ENCODE data around the gene REEP5.

DNA sequence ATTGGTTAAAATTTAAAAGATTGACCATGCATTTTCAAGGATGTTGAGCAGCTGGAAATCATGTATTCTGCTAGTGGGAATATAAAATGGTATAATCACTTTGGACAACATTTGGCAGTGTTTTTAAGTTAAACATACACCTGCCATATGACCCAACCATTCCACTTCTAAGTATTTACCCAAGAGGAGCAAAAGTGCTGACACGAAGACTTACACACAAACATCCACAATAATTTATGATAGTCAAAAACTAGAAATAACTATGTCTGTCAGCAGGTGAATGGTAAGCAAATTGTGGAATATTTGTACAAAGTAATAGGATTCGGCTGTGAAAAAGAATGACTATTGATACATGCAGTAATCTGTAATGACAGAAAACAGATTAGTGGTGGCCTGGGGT, 91.6 kb downstream of the REEP5 start:
- TF ChIP-seq ZFP36 (IDR thresholded peaks at IDR 0.05; ENCODE audit: low read depth, low read length, partially characterized antibody), result no peak
- TF ChIP-seq CTCF (IDR thresholded peaks at IDR 0.05 in 2 of 3, conservative IDR thresholded peaks at IDR 0.05 in 1 of 3; ENCODE audit: insufficient read depth in 2 of 3, low read depth in 1 of 3, low read length in 3 of 3), result no peak
- no peak for TF ChIP-seq ZNF830 (CRISPR knock-in tag; IDR thresholded peaks at IDR 0.05)
- TF ChIP-seq FOS (IDR thresholded peaks at IDR 0.05; ENCODE audit: extremely low read depth, insufficient read length), result no peak
- no peak for TF ChIP-seq SIN3B (IDR thresholded peaks at IDR 0.05; ENCODE audit: low read depth)
- TF ChIP-seq BDP1 (IDR thresholded peaks at IDR 0.05; ENCODE audit: insufficient read depth, insufficient read length), result no peak
- TF ChIP-seq FOXK1 (CRISPR knock-in tag; IDR thresholded peaks at IDR 0.05; ENCODE audit: borderline replicate concordance), result no peak
- no peak for TF ChIP-seq PTBP1 (IDR thresholded peaks at IDR 0.05; ENCODE audit: low read depth, low read length)
- no peak for TF ChIP-seq HDAC8 (tag; IDR thresholded peaks at IDR 0.05)
- TF ChIP-seq EZH2 (IDR thresholded peaks at IDR 0.05; ENCODE audit: borderline replicate concordance, low read depth, low read length), result no peak
- TF ChIP-seq BRF1 (IDR thresholded peaks at IDR 0.05; ENCODE audit: borderline replicate concordance, extremely low read depth, insufficient read length), result no peak
- TF ChIP-seq SAFB2 (IDR thresholded peaks at IDR 0.05; ENCODE audit: borderline replicate concordance, low read depth, low read length, severe bottlenecking), result no peak
- TF ChIP-seq, protein P1, sequence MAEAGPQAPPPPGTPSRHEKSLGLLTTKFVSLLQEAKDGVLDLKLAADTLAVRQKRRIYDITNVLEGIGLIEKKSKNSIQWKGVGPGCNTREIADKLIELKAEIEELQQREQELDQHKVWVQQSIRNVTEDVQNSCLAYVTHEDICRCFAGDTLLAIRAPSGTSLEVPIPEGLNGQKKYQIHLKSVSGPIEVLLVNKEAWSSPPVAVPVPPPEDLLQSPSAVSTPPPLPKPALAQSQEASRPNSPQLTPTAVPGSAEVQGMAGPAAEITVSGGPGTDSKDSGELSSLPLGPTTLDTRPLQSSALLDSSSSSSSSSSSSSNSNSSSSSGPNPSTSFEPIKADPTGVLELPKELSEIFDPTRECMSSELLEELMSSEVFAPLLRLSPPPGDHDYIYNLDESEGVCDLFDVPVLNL (CRISPR knock-in tag; IDR thresholded peaks at IDR 0.05; ENCODE audit: low read depth), result no peak
